Brain microvascular endothelial cell (primary cell): ENCODE results near the gene KCNQ1OT1.

ENCODE experiments used
- DNase-seq: peaks from one replicate; pipeline ENCODE4 v3.0.0-alpha.2; 2020
- H3K27ac ChIP-seq: fragments of 250-450 bp; sonication (Bioruptor Pico); 2 replicates; pipeline ENCODE4 v1.5.1; 2020; ENCODE audit warnings: mild to moderate bottlenecking, moderate library complexity
- H3K27me3 ChIP-seq: fragments of 250-450 bp; sonication (Bioruptor Pico); replicated peaks from 2 replicates; pipeline ENCODE4 v1.5.1; 2020; ENCODE audit warnings: mild to moderate bottlenecking
- H3K36me3 ChIP-seq: fragments of 250-450 bp; sonication (Bioruptor Pico); replicated peaks from 2 replicates; pipeline ENCODE4 v1.5.1; 2020; ENCODE audit warnings: mild to moderate bottlenecking
- H3K4me3 ChIP-seq: 2 replicates; pipeline ENCODE4 v1.5.1; 2011; ENCODE audit warnings: low read depth, mild to moderate bottlenecking, control low read depth, low read length, moderate library complexity
- in situ Hi-C: cut with HindIII; loops from 2 replicates; pipeline ENCODE4 v1.10.0; 2017; ENCODE audit warnings: low sequenced_read_pairs, low pct_ligation_motif_present
- TF ChIP-seq, protein P1 (sequence below): IDR thresholded peaks from 2 replicates; pipeline ENCODE4 v1.5.1; 2011; ENCODE audit warnings: low read depth, mild to moderate bottlenecking, moderate library complexity, low read length, control low read depth, inconsistent platforms; ENCODE audit errors: missing control alignments

The KCNQ1OT1 gene

DNA sequence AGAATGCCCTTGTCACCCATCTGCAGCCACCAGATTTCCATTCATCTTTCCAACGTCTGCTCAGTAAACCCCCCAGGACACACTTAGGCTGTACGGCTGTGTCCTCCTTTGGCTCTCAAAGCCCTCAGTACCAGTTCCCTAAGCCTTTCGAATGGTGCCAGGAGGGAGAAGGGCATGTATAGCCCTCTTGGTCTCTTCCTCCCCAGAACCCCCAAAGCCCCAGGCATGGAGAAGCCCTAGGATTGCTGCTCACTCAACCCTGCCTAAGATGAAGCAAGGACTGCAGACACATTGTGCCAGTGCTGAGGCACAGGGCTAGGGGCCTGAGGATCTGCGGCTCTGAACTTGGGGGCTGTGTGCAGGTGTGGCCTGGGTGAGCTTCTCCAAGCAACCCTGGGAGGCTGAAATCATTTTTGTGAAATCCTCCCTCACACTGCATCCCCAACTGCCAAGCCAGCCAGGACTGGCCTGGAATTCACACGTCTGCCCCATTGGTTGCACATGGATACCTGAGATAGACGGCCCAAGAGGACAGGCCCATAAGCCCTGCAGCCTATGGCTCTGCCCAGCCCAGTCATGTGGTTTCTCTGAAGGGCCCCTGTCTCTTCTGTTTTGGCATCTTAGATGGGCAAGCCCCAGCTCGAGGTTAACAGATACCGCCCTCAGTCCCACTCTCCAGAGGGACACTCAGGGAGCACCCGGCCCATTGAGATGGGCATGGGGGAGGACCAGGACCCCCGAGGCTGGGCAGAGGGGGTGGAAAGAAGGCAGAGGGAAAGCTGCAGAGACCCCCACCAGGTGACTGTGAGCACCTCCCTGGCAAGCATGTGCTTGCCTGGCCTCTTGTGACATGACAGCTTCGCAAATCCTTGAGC lies 34.0 kb downstream of the KCNQ1OT1 start:
- Histone ChIP-seq H3K27me3 (no peaks in the 10 kb centered on the region), H3K36me3 (no peaks in the 10 kb centered on the region), H3K4me3 (no peak overlapping the region), H3K27ac (no peak overlapping the region)
- in situ Hi-C loops: no loop called here
- TF ChIP-seq, protein P1, sequence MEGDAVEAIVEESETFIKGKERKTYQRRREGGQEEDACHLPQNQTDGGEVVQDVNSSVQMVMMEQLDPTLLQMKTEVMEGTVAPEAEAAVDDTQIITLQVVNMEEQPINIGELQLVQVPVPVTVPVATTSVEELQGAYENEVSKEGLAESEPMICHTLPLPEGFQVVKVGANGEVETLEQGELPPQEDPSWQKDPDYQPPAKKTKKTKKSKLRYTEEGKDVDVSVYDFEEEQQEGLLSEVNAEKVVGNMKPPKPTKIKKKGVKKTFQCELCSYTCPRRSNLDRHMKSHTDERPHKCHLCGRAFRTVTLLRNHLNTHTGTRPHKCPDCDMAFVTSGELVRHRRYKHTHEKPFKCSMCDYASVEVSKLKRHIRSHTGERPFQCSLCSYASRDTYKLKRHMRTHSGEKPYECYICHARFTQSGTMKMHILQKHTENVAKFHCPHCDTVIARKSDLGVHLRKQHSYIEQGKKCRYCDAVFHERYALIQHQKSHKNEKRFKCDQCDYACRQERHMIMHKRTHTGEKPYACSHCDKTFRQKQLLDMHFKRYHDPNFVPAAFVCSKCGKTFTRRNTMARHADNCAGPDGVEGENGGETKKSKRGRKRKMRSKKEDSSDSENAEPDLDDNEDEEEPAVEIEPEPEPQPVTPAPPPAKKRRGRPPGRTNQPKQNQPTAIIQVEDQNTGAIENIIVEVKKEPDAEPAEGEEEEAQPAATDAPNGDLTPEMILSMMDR: no peak
- no peak for DNase-seq

DNA sequence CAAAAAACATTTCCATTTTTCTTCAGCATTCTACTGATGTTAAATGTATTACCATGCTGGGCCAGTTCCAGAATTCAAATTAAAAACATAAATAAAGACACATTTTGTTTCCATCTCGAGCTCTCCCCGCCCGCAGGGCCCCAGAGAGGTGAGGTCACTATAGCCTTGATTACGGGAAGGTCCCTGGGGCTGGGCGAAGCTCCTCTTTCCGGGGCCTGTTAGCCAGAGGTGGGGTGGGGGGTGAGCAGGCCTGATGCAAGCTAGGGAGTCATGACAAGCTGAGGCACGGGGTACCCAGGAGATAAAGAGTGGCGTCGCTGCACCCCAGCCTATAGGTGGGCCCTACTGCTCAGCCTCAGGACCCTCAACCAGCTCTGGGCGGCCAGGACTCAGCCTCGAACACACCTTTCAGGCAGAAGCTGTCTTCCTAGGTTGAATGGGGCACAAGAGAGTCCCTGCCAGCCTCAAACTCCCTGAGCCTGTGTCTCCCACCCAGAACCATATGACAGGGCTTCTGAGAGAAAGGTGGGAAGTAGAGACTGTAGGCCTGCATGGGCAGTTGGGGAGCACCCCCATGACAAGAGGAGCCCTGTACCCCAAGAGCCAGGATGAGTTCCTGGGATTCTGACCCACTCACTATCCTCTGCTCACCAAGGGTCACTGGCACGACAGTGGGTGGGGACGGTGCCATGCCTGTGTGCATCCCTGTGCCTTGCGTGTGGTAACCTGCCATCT lies 34.8 kb downstream of the KCNQ1OT1 start:
- Histone ChIP-seq H3K36me3 (no peaks in the 10 kb centered on the region), H3K27me3 (no peaks in the 10 kb centered on the region), H3K27ac (no peak overlapping the region), H3K4me3 (no peak overlapping the region)
- TF ChIP-seq, protein P1: no peak
- no peak for DNase-seq
- in situ Hi-C loops: no loop called here

DNA sequence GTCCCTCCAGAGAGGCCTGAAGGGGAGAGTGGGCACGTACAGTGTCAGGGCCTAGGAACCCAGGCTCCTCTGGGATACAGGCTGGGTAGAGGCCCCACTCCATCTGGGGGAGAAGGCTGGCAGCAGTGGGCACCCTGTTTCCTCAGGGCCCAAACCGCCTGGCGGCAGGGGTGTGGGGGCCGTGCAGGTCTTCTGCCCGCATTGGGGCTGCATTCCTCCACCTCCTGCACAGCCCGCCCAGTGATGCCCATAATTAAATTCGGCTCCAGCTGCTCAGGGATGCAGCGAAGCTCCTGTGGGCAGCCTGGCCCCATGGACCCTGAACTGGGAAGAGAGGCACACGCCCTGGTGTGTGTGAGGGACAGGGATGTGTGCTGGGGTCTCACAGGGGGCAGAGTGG lies 35.4 kb downstream of the KCNQ1OT1 start:
- no peaks in the 10 kb centered on the region for H3K36me3 ChIP-seq
- no peak overlapping the region for H3K27ac ChIP-seq
- in situ Hi-C loops: no loop called here
- TF ChIP-seq, protein P1: no peak
- H3K27me3 ChIP-seq: no peaks in the 10 kb centered on the region
- DNase-seq: no peak
- no peak overlapping the region for H3K4me3 ChIP-seq

DNA sequence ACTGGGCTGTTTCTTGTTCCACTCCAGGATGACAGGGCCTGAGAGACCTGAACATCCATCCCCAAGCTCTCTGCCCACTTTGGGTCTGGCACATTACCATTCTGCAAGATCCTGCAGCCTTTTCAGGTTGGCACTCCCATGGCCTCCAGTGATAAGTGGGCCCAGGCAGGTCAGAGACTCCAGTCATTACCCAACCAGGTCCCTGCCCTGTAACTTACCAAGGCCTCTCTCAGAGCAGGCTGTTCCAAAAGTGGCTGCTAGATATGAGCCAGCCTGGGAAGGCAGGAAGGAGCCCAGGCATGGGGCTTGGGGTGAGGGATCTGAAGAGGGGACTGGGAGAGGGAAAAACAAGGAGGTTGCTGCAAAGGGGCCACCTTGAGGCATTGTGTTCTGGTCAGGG lies 35.9 kb downstream of the KCNQ1OT1 start:
- H3K27ac ChIP-seq: no peak overlapping the region
- in situ Hi-C loops: no loop called here
- no peaks in the 10 kb centered on the region for H3K36me3 ChIP-seq
- no peak overlapping the region for H3K4me3 ChIP-seq
- H3K27me3 ChIP-seq: no peaks in the 10 kb centered on the region
- TF ChIP-seq, protein P1: no peak
- no peak for DNase-seq

DNA sequence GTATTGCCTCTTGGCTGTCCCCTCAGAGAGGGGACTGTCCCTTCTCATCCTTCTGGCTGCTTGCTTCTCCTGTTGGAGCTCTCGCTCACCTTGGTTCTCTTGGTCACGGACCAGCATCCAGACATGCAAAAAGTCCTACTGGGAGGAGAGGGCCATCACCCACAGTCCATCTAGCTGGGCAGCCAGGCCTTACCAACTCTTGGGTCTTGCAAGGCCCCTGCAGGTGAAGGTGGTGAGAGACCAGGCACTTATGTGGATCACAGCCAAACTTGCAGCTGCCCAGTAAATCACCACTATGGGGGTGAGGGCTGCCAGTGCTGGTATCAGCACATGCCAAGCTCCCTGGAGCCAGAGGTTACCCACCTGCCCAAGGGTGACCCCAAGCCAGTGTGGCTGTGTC lies 36.3 kb downstream of the KCNQ1OT1 start:
- H3K4me3 ChIP-seq: no peak overlapping the region
- H3K27me3 ChIP-seq: no peaks in the 10 kb centered on the region
- in situ Hi-C loops: no loop called here
- DNase-seq: no peak
- TF ChIP-seq, protein P1: no peak
- no peaks in the 10 kb centered on the region for H3K36me3 ChIP-seq
- H3K27ac ChIP-seq: no peak overlapping the region
